Measurements from ENCODE around the gene ZNF407.

ZNF407 gene

DNA sequence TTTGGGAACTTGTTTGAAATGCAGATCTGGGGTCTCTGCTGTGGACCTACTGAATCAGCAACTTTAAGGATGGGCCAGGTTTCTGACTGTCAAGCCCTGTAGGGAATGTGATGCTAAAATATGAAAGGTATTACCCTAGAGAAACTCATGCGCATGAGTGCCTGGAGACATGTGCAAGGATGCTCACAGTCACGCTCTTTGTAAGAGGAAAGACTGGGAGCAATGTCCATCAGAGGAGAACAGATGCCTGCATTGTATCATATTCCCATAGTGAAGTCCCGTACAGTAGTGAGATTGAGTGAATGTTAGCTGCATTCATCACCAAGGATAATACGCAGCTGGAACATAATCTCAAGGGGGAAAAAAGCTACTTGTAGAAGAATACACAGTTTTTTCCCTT is 14.1 kb downstream of the ZNF407 start:
- Histone ChIP-seq H3K4me2 (ENCODE audit: low read length) (no peak overlapping the region), H3K4me1 (ENCODE audit: control insufficient read depth, low read length) (peaks cover 9% of the 10 kb centered on the region), H3K27ac (ENCODE audit: low read depth, low read length) (no peak overlapping the region), H3F3A (ENCODE audit: control insufficient read depth, insufficient read depth) (no peaks in the 10 kb centered on the region), H3K27me3 (ENCODE audit: control insufficient read depth, low read length) (no peaks in the 10 kb centered on the region), H3K36me3 (ENCODE audit: control insufficient read depth, low read length) (no peaks in the 10 kb centered on the region), H3K4me3 (ENCODE audit: low read length) (no peak overlapping the region), H4K20me1 (ENCODE audit: control insufficient read depth, insufficient read depth, low read depth, low read length) (no peaks in the 10 kb centered on the region), H3K9me3 (ENCODE audit: control insufficient read depth, insufficient read depth, low read length) (no peaks in the 10 kb centered on the region), H3K79me2 (ENCODE audit: control insufficient read depth, low read length) (peaks cover 72% of the 10 kb centered on the region), H3K9me2 (replicated peaks; ENCODE audit: control insufficient read depth, low read length) (no peaks in the 10 kb centered on the region)
- TF ChIP-seq, protein P1, sequence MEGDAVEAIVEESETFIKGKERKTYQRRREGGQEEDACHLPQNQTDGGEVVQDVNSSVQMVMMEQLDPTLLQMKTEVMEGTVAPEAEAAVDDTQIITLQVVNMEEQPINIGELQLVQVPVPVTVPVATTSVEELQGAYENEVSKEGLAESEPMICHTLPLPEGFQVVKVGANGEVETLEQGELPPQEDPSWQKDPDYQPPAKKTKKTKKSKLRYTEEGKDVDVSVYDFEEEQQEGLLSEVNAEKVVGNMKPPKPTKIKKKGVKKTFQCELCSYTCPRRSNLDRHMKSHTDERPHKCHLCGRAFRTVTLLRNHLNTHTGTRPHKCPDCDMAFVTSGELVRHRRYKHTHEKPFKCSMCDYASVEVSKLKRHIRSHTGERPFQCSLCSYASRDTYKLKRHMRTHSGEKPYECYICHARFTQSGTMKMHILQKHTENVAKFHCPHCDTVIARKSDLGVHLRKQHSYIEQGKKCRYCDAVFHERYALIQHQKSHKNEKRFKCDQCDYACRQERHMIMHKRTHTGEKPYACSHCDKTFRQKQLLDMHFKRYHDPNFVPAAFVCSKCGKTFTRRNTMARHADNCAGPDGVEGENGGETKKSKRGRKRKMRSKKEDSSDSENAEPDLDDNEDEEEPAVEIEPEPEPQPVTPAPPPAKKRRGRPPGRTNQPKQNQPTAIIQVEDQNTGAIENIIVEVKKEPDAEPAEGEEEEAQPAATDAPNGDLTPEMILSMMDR (IDR thresholded peaks at IDR 0.05; ENCODE audit: low read depth, low read length, poor library complexity, severe bottlenecking): no peak
- no peak for TF ChIP-seq EZH2phosphoT487 (IDR thresholded peaks at IDR 0.05; ENCODE audit: borderline replicate concordance, low read length)

GRCh38 chr18:74613381-74613780 is 15.7 kb downstream of the ZNF407 start:
- H3K36me3 ChIP-seq (ENCODE audit: control insufficient read depth, low read length): no peaks in the 10 kb centered on the region
- no peaks in the 10 kb centered on the region for H3F3A ChIP-seq (ENCODE audit: control insufficient read depth, insufficient read depth)
- H3K27ac ChIP-seq (ENCODE audit: low read depth, low read length): no peak overlapping the region
- H3K27me3 ChIP-seq (ENCODE audit: control insufficient read depth, low read length): no peaks in the 10 kb centered on the region
- H3K79me2 ChIP-seq (ENCODE audit: control insufficient read depth, low read length): peaks cover 74% of the 10 kb centered on the region
- H3K4me3 ChIP-seq (ENCODE audit: low read length): no peak overlapping the region
- H3K4me1 ChIP-seq (ENCODE audit: control insufficient read depth, low read length): peaks cover 9% of the 10 kb centered on the region
- TF ChIP-seq, protein P1 (IDR thresholded peaks at IDR 0.05; ENCODE audit: low read depth, low read length, poor library complexity, severe bottlenecking): no peak
- TF ChIP-seq EZH2phosphoT487 (IDR thresholded peaks at IDR 0.05; ENCODE audit: borderline replicate concordance, low read length): no peak
- H4K20me1 ChIP-seq (ENCODE audit: control insufficient read depth, insufficient read depth, low read depth, low read length): 0 out of 2 replicates have a peak, but pooled peaks cover 3% of the 10 kb centered on the region
- H3K4me2 ChIP-seq (ENCODE audit: low read length): peak overlapping the region; percentile 14; the same call in 1 of the 2 replicates
- H3K9me3 ChIP-seq (ENCODE audit: control insufficient read depth, insufficient read depth, low read length): no peaks in the 10 kb centered on the region
- H3K9me2 ChIP-seq (replicated peaks; ENCODE audit: control insufficient read depth, low read length): no peaks in the 10 kb centered on the region

- H4K20me1 ChIP-seq (ENCODE audit: control insufficient read depth, insufficient read depth, low read depth, low read length): 0 out of 2 replicates have a peak, but pooled peaks cover 3% of the 10 kb centered on the region
- TF ChIP-seq EZH2phosphoT487 (IDR thresholded peaks at IDR 0.05; ENCODE audit: borderline replicate concordance, low read length): no peak
- TF ChIP-seq, protein P1 (IDR thresholded peaks at IDR 0.05; ENCODE audit: low read depth, low read length, poor library complexity, severe bottlenecking): no peak
- H3K4me2 ChIP-seq (ENCODE audit: low read length): no peak overlapping the region
- H3K4me1 ChIP-seq (ENCODE audit: control insufficient read depth, low read length): peaks cover 9% of the 10 kb centered on the region
- H3K9me2 ChIP-seq (replicated peaks; ENCODE audit: control insufficient read depth, low read length): no peaks in the 10 kb centered on the region
- H3K4me3 ChIP-seq (ENCODE audit: low read length): no peak overlapping the region
- no peak overlapping the region for H3K27ac ChIP-seq (ENCODE audit: low read depth, low read length)
- no peaks in the 10 kb centered on the region for H3K27me3 ChIP-seq (ENCODE audit: control insufficient read depth, low read length)
- no peaks in the 10 kb centered on the region for H3F3A ChIP-seq (ENCODE audit: control insufficient read depth, insufficient read depth)
- no peaks in the 10 kb centered on the region for H3K9me3 ChIP-seq (ENCODE audit: control insufficient read depth, insufficient read depth, low read length)
- peaks cover 58% of the 10 kb centered on the region for H3K79me2 ChIP-seq (ENCODE audit: control insufficient read depth, low read length)
- H3K36me3 ChIP-seq (ENCODE audit: control insufficient read depth, low read length): no peaks in the 10 kb centered on the region
Observed at GRCh38 chr18:74616494-74616893, 18.8 kb downstream of the ZNF407 start.
